A673 (cell line): ENCODE results near the gene CBX7. TPM values are rescaled to one million over a fixed set of nuclear protein-coding genes. Genes with fewer than 3 reads are reported as not detected.

ENCODE experiments used
- BruUV-seq: library from RNA; stranded (reverse); fragments of 400-500 nt; replicated peaks from 2 replicates; lab custom pipeline; 2021; lab: Mats Ljungman, UMichigan
- CTCF ChIA-PET: fragments of 300-600 bp; sonication (Branson Sonifier 250); formaldehyde crosslinking; loops from one replicate; lab custom pipeline; 2022; ENCODE audit warnings: antibody characterized with exemption; lab: Charles Lee
- POLR2A ChIA-PET: fragments of 300-600 bp; sonication (Branson Sonifier 250); formaldehyde crosslinking; loops from one replicate; lab custom pipeline; 2022; ENCODE audit warnings: antibody characterized with exemption; ENCODE audit not compliant: low non-redundant PET; lab: Charles Lee
- DNase-seq: peaks from one replicate; pipeline ENCODE4 v3.0.0-alpha.2; 2015; ENCODE audit warnings: low spot score
- H3K27ac ChIP-seq: fragments of 200-600 bp; sonication (generic); 2 replicates; pipeline ENCODE4 v1.5.1; 2016; ENCODE audit warnings: mixed run types, low read depth, mild to moderate bottlenecking, mixed read lengths, antibody characterized with exemption, low read length; ENCODE audit not compliant: poor library complexity, severe bottlenecking
- H3K27me3 ChIP-seq: fragments of 200-600 bp; sonication (generic); replicated peaks from 2 replicates; pipeline ENCODE4 v1.6.1; 2017; ENCODE audit warnings: mixed run types, low read depth, mild to moderate bottlenecking, mixed read lengths, antibody characterized with exemption, low read length; ENCODE audit not compliant: insufficient read depth, poor library complexity
- H3K36me3 ChIP-seq: fragments of 200-600 bp; sonication (generic); 2 replicates; pipeline ENCODE4 v1.6.1; 2016; ENCODE audit warnings: mixed run types, mild to moderate bottlenecking, mixed read lengths, antibody characterized with exemption, low read length; ENCODE audit not compliant: insufficient read depth, poor library complexity, severe bottlenecking
- H3K4me1 ChIP-seq: fragments of 200-600 bp; sonication (generic); 2 replicates; pipeline ENCODE4 v1.6.1; 2017; ENCODE audit warnings: mixed run types, mild to moderate bottlenecking, mixed read lengths, antibody characterized with exemption, low read length; ENCODE audit not compliant: insufficient read depth, poor library complexity, severe bottlenecking
- H3K4me3 ChIP-seq: fragments of 200-600 bp; sonication (generic); 2 replicates; pipeline ENCODE4 v1.5.1; 2016; ENCODE audit warnings: low read depth, mixed run types, mild to moderate bottlenecking, mixed read lengths, low read length; ENCODE audit not compliant: poor library complexity, severe bottlenecking
- H3K9me3 ChIP-seq: fragments of 200-600 bp; sonication (generic); 2 replicates; pipeline ENCODE4 v1.6.1; 2016; ENCODE audit warnings: mixed run types, low read depth, mild to moderate bottlenecking, mixed read lengths, antibody characterized with exemption, low read length; ENCODE audit not compliant: poor library complexity, severe bottlenecking
- EZH2 ChIP-seq: fragments of 200-600 bp; sonication (generic); IDR thresholded peaks from 2 replicates; pipeline ENCODE4 v1.6.1; 2017; ENCODE audit warnings: borderline replicate concordance, low read depth, mild to moderate bottlenecking, mixed read lengths, antibody characterized with exemption, low read length; ENCODE audit not compliant: poor library complexity, severe bottlenecking
- intact Hi-C: fragments of 100-400 bp; cut with micrococcal nuclease; formaldehyde crosslinking; loops from one replicate; pipeline ENCODE4 v1.10.0; 2022; ENCODE audit not compliant: unreplicated experiment
- total RNA-seq: library from RNA; stranded (reverse); gene quantifications from 2 replicates; pipeline ENCODE4 v1.2.3, GENCODE V29; 2021
- TF ChIP-seq, protein P1 (sequence below): fragments of 300-800, 200-600 bp; sonication (generic); conservative IDR thresholded peaks from 2 replicates; pipeline ENCODE4 v1.5.1; 2017; ENCODE audit warnings: low read depth, mild to moderate bottlenecking, antibody characterized with exemption, low read length, moderate library complexity, mixed read lengths

The CBX7 gene
- total RNA-seq, 1 experiment from 2014 or later: 2.8 TPM

DNA sequence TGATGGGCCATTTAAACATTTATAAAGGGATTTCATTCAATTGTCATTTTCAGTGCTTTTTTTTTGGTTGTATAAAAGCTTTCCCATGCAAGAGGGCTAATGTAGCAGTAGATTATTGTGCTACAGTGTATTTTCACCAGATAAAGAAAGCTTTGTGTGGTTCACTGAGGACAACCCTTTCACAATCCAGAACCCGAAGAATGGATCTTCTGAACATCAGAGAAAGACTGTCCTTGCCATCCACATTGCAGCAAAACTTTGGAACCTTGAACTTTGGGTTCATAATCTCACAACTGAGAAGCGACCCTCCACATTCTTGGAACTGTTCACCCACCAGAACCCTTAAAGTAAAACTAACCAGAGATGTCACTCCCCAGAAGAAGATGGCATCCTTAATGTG, 46.2 kb downstream of the CBX7 start:
- no peaks in the 10 kb centered on the region for H3K27me3 ChIP-seq
- TF ChIP-seq, protein P1, sequence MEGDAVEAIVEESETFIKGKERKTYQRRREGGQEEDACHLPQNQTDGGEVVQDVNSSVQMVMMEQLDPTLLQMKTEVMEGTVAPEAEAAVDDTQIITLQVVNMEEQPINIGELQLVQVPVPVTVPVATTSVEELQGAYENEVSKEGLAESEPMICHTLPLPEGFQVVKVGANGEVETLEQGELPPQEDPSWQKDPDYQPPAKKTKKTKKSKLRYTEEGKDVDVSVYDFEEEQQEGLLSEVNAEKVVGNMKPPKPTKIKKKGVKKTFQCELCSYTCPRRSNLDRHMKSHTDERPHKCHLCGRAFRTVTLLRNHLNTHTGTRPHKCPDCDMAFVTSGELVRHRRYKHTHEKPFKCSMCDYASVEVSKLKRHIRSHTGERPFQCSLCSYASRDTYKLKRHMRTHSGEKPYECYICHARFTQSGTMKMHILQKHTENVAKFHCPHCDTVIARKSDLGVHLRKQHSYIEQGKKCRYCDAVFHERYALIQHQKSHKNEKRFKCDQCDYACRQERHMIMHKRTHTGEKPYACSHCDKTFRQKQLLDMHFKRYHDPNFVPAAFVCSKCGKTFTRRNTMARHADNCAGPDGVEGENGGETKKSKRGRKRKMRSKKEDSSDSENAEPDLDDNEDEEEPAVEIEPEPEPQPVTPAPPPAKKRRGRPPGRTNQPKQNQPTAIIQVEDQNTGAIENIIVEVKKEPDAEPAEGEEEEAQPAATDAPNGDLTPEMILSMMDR: no peak
- TF ChIP-seq EZH2: no peak
- BruUV-seq: no TSS peak
- no peaks in the 10 kb centered on the region for H3K36me3 ChIP-seq
- no peaks in the 10 kb centered on the region for H3K9me3 ChIP-seq
- POLR2A ChIA-PET: no interaction called here
- no peak for DNase-seq
- H3K4me3 ChIP-seq: no peak overlapping the region
- intact Hi-C loops: no loop called here
- CTCF ChIA-PET: no interaction called here
- no peaks in the 10 kb centered on the region for H3K4me1 ChIP-seq
- H3K27ac ChIP-seq: no peak overlapping the region

DNA sequence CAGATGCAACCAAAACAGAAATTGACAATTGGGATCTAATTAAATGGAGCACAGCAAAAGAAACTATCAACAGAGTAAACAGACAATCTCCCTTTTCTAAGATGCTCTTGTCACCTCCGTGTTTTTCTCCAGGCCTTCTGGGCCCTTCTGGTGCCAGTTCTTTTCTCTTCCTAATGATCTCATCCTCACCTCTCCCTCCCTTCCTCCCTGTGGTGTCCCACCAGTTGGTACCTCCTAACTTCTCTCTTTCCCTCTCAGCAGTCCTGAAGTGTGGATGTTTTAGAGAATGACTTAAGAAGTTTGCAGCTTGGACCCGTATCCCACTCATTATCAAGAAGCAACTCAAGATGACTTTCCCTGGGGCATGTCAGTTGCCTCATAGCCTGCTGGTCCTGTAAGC, 49.0 kb downstream of the CBX7 start:
- H3K9me3 ChIP-seq: no peaks in the 10 kb centered on the region
- intact Hi-C loops: no loop called here
- no peak overlapping the region for H3K27ac ChIP-seq
- no peaks in the 10 kb centered on the region for H3K4me1 ChIP-seq
- no peak overlapping the region for H3K4me3 ChIP-seq
- no peaks in the 10 kb centered on the region for H3K27me3 ChIP-seq
- ChIA-PET POLR2A (no interaction called here), CTCF (no interaction called here)
- no peaks in the 10 kb centered on the region for H3K36me3 ChIP-seq
- no TSS peak for BruUV-seq
- DNase-seq: no peak
- TF ChIP-seq, protein P1: no peak
- TF ChIP-seq EZH2: no peak

DNA sequence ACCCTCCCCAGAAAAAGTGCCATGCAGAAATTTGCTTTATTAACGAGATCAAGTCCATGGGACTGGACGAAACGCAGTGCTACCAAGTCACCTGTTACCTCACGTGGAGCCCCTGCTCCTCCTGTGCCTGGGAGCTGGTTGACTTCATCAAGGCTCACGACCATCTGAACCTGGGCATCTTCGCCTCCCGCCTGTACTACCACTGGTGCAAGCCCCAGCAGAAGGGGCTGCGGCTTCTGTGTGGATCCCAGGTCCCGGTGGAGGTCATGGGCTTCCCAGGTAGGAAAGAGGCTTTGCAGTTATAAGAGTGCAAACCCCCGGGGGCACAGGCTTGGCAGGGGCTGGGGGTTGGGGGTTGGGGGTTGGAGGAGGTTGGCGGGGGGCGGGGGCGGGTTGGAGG, 51.3 kb downstream of the CBX7 start:
- Histone ChIP-seq H3K9me3 (no peaks in the 10 kb centered on the region), H3K27ac (no peak overlapping the region), H3K4me3 (no peak overlapping the region), H3K36me3 (no peaks in the 10 kb centered on the region), H3K27me3 (no peaks in the 10 kb centered on the region), H3K4me1 (no peaks in the 10 kb centered on the region)
- TF ChIP-seq, protein P1: no peak
- no peak for TF ChIP-seq EZH2
- no peak for DNase-seq
- ChIA-PET POLR2A (no interaction called here), CTCF (no interaction called here)
- intact Hi-C loops: no loop called here
- BruUV-seq: no TSS peak
